ENCODE data around the gene SERPINA5. TPM values are rescaled to one million over a fixed set of nuclear protein-coding genes. Genes with fewer than 3 reads are reported as not detected.

The SERPINA5 gene
- total RNA-seq, 4 donors from 2014 or later = 2.3 to 8.4 (median 3.7) TPM

GRCh38 chr14:94619297-94619696 is 38.1 kb downstream of the SERPINA5 start:
- TF ChIP-seq EP300 (IDR thresholded peaks at IDR 0.05) (no peak), CTCF (IDR thresholded peaks at IDR 0.05) (no peak), POLR2AphosphoS5 (IDR thresholded peaks at IDR 0.05) (no peak), POLR2A (IDR thresholded peaks at IDR 0.05) (no peak)
- Histone ChIP-seq H3K27ac (no peak overlapping the region), H3K4me3 (no peak overlapping the region), H3K9me3 (peaks cover 0 to 40% (median 2%) of the 10 kb centered on the region in 3 donors), H3K4me1 (peaks cover 0 to 3% (median 0%) of the 10 kb centered on the region in 3 donors), H3K27me3 (peaks cover 7% of the 10 kb centered on the region), H3K36me3 (peaks cover 0 to 33% of the 10 kb centered on the region in 2 donors)
- no peak for ATAC-seq
- 88% methylated on average over 5 of the region's 6 CpGs; no CpG with 5 or more reads in 1 of the 2 donors for WGBS, 2 donors (ENCODE audit: low coverage in 1 of 2)

GRCh38 chr14:94620597-94620996 is 39.4 kb downstream of the SERPINA5 start:
- H3K27ac ChIP-seq = no peak overlapping the region
- H3K4me3 ChIP-seq = no peak overlapping the region
- ATAC-seq = no peak
- H3K9me3 ChIP-seq = peaks cover 0 to 40% (median 2%) of the 10 kb centered on the region in 3 donors
- no peak for TF ChIP-seq POLR2A (IDR thresholded peaks at IDR 0.05)
- H3K27me3 ChIP-seq = peaks cover 9% of the 10 kb centered on the region
- 75 to 80% methylated on average over 1 to 4 of the region's 6 CpGs for WGBS, 2 donors (ENCODE audit: low coverage in 1 of 2)
- peaks cover 0 to 33% of the 10 kb centered on the region in 2 donors for H3K36me3 ChIP-seq
- H3K4me1 ChIP-seq = no peaks in the 10 kb centered on the region

GRCh38 chr14:94621358-94622134 is 40.3 kb downstream of the SERPINA5 start:
- Histone ChIP-seq H3K36me3 (peaks cover 0 to 33% of the 10 kb centered on the region in 2 donors), H3K4me1 (no peaks in the 10 kb centered on the region), H3K27ac (no peak overlapping the region), H3K9me3 (peaks cover 0 to 33% (median 2%) of the 10 kb centered on the region in 3 donors), H3K27me3 (peaks cover 9% of the 10 kb centered on the region), H3K4me3 (no peak overlapping the region)
- no peak for TF ChIP-seq POLR2A (IDR thresholded peaks at IDR 0.05)
- TF ChIP-seq CTCF (IDR thresholded peaks at IDR 0.05) = no peak
- no peak for TF ChIP-seq POLR2AphosphoS5 (IDR thresholded peaks at IDR 0.05)
- no peak for TF ChIP-seq EP300 (IDR thresholded peaks at IDR 0.05)
- 68 to 76% methylated on average over 4 to 5 of the region's 5 CpGs for WGBS, 2 donors (ENCODE audit: low coverage in 1 of 2)
- no peak for ATAC-seq

- Histone ChIP-seq H3K27me3 (peaks cover 18% of the 10 kb centered on the region), H3K36me3 (peaks cover 0 to 30% of the 10 kb centered on the region in 2 donors), H3K9me3 (peaks cover 0 to 20% (median 2%) of the 10 kb centered on the region in 3 donors), H3K4me3 (no peak overlapping the region), H3K27ac (no peak overlapping the region), H3K4me1 (no peaks in the 10 kb centered on the region)
- 51 to 56% methylated on average over 2 to 5 of the region's 6 CpGs for WGBS, 2 donors (ENCODE audit: low coverage in 1 of 2)
- TF ChIP-seq POLR2A (IDR thresholded peaks at IDR 0.05) (no peak), POLR2AphosphoS5 (IDR thresholded peaks at IDR 0.05) (no peak), EP300 (IDR thresholded peaks at IDR 0.05) (no peak), CTCF (IDR thresholded peaks at IDR 0.05) (no peak)
- ATAC-seq = no peak
These were observed 41.6 kb downstream of the SERPINA5 start for GRCh38 chr14:94622653-94623421.

- Histone ChIP-seq H3K27me3 (peaks cover 24% of the 10 kb centered on the region), H3K4me3 (no peak overlapping the region), H3K9me3 (peaks cover 0 to 15% (median 0%) of the 10 kb centered on the region in 3 donors), H3K36me3 (peaks cover 0 to 28% of the 10 kb centered on the region in 2 donors), H3K4me1 (no peaks in the 10 kb centered on the region), H3K27ac (no peak overlapping the region)
- TF ChIP-seq CTCF (IDR thresholded peaks at IDR 0.05) (no peak), POLR2AphosphoS5 (IDR thresholded peaks at IDR 0.05) (no peak), POLR2A (IDR thresholded peaks at IDR 0.05) (no peak), EP300 (IDR thresholded peaks at IDR 0.05) (no peak)
- no peak for ATAC-seq
- WGBS, 2 donors (ENCODE audit: low coverage in 1 of 2) = 87% methylated on average over 3 of the region's 4 CpGs; no CpG with 5 or more reads in 1 of the 2 donors
These were observed 42.2 kb downstream of the SERPINA5 start for GRCh38 chr14:94623422-94623809.

Data from gastroesophageal sphincter (tissue), 4 donors.